NCI-H2227 treated with DMSO at 0.1 percent for 48 hours (cell line): ENCODE measurements around the gene KATNB1.

Source experiments
- DNase-seq: peaks from one replicate; lab custom pipeline; 2025; lab: John Stamatoyannopoulos, UW

KATNB1 gene

DNA sequence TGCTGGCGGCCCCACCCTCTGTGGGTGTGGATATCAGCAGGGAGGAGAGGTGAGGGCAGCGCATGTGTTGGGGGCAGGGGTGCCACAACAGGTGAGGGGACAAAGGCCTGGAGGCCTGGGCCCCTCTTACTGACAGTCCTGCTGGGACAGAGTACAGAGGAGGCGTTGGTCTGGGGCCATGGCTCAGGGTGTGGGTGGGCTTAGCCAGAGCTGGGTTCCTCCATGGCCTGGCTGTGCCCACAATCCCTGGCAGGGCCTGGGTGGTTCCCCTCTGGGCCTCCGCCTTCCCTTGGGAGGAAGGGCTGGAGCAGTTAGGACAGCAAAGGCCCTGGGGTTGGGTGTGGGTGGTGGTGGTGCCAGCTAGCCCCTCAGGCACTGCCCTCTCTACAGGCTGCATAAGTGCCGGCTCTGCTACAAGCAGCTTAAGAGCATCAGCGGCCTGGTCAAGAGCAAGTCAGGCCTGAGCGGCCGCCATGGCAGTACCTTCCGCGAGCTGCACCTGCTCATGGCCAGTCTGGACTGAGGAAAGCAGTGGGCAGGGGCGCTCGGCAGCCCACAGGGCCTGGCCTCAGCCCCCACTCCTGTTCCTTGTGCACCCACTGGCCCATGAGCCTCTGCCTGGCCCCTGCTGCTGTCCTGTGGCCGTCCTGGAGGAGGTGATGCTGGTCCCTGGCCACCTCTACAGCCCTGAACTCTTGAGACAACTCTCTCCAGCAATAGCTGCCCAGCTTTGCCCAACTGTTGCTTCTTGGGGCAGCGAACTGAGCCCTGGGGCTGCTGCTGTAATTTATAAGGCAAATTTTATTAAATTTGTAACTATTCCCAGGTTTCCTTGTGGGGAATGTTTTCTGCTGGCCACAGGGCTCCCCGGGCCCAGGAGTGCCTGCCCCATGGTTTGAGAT is 21.1 kb downstream of the KATNB1 start:
- DNase-seq, result no peak

GRCh38 chr16:57757326-57757786 is 21.8 kb downstream of the KATNB1 start:
- peak; percentile 7 for DNase-seq

GRCh38 chr16:57757883-57758282 is 22.3 kb downstream of the KATNB1 start:
- DNase-seq, result no peak

DNA sequence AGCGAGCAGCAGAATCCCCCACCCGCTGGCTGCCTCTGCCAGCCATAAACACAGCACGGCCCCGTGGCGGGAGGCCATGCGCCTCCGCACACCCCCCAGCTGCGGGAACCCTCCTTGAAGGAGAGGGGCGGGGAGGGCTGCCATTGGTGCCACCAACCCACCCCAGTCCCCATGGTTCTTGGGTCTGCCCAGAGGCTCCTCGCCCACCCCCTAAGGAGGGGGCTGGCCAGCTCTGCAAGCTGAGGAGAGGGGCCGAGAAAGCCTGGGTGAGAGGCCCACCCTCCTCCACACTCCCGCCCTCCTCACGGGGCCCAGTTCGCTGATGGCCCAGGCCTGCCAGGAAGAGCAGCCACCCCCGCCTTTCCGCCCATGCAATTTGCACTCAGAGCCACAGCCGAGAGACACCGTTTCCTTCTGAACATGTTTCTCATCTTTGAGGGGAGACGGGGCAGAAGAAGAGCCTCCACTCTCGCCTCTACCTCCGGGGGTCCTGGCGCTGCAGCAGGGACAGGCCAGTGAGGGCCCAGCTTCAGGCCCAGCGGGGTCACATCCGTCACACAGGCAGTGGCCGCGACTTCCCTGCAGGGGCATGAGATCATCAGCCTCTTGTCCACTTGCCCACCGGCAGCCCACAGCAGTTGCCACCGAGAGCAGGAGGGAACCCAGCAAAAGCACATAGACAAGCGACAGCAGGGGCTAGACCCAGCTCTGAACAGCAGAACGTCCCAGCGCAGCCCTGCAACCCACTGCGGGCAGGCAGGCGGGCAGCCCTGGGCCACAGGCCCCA is 23.0 kb downstream of the KATNB1 start:
- DNase-seq, result no peak

DNA sequence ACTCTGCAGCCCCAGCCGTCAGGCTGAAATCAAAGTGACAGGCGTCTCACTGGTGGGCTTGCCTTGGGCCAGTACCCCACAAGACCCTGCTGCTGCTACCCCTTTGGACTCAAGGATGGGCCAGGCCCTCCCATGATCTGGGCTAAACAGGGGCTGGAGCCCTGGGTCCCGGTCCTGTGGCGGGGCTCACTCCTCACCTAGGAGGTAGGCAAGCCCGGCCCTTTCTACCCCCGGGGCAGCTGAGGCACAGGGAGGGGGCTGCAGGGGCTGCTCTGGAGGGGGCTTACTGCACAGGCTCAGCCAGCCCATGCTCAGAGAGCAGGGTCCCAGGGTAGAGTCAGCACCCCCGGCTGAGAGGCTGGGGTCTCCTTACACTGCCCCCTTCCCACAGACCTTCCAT is 23.6 kb downstream of the KATNB1 start:
- no peak for DNase-seq

- no peak for DNase-seq
These were observed 24.2 kb downstream of the KATNB1 start for GRCh38 chr16:57759541-57760356.

DNA sequence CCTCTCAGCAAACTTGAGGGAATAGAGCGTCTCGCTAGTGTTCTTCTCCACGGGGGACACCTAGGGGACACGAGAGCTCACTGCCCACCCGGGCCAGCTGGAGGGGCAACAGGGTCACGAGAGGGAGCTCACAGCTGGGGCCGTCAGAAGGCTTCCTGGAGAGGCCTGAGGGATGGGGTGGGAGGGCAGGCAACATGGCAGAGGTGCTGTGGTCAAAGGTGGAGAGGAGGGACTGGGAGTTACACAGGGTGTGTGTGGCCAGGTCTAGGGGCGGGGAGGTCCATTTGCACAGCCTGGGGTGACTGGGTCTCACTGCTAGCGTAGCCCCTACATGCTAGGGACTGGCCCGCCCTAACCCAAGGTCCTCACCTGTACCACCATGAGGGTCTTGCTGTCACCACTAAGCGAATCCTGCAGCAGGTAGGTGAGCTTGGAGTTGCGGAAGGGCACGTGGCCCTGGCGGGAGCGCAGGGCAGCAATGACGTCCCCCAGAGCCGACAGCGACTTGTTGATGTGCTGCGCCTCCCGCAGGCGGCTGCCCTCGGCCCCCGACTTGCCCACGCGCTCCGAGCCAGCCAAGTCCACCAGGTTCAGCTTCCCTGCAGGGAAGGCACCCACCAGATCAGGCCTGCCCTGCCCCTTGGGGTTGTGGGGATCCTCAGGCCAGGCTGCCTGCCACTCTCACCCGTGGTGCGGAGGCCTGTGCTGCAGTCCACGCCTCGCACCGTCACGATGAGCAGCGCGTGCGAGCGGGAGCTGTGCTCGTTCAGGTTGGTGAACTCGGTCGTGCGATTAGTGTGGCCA is 25.0 kb downstream of the KATNB1 start:
- DNase-seq, result no peak

- DNase-seq, result no peak
These were observed 25.7 kb downstream of the KATNB1 start for GRCh38 chr16:57761301-57761700.

DNA sequence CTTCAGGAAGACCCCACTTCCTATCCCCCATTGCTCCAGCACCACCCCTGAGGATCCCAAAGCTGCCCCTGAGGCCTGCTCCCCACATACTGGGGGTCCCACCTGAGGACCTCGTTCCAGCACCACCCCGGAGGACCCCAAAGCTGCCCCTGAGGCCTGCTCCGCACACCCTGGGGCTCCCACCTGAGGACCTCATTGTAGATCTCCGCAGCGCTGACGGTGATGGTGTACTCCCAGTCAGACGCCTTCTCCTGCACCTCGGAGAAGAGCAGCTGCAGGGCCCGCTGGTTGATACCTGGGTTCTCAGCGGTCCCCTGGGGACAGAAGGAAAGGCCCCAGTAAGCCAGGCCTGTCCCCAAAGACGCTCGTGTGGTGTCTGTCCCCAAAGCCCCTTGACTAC is 26.4 kb downstream of the KATNB1 start:
- DNase-seq, result no peak

DNA sequence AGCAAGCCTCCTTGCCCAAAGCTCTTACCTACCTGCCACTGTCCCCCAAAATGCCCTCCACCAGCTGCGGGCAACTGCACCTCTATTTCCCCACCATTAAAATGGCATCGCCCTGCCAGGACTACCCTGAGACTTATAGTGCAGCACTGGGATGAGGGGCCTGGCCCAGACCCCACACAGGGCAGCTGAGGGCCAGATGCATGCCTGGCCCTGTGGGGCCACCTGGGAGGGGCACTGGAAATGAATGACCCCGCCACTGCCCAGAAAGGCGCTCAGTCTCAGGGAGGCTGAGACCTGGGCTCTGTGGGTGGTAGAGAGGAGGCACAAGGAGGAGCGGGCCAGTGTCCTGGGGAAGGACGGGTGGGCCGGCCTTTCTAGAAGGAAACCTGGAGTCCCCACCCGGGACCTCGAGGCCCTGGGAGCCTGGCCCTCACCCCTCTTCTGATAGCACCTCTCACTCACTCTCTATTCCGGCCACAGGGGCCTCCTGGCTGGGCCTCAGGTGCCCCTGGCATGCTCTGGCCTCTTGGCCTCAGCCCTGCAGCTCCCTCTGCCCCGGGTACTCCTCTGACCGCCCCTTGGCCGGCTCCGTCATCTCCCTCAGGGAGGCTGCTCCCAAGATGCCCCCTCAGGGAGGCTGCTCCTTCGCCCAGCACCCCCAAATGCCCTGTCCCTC is 26.9 kb downstream of the KATNB1 start:
- DNase-seq, result no peak

DNA sequence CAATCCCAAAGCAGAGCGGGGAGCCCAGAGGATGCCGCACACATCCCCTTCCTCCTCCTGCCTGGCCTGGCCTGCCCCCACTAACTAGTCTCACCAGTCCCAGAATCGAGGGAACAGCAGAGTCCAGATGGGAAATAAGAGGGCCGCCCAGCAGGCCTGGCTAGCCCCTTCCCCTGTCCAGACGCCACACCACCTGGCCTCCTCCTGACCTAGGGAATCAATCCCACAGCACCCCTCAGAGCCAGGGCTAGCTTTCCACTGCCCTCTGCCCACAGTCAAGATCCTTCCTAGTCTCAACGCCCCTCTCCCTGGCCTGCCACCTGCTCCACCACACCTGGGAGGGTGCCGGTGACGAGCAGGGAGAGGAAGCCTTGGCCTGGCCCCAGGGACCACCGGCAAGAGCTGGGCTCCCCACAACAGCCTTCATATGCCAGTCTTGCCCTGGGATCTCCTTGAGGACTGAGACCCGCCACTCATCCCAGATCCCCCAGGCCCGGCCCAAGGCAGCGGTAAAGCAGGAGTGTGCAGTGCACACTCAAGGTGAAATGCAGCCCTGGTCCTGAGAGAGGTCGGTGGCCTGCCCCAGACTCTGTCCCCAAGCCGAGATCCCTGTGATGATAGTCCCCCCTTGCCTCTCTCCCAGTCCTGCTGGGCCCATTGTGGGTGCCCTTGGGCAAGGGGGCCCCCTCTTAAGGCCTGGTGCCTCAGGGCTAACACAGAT is 27.9 kb downstream of the KATNB1 start:
- no peak for DNase-seq

- DNase-seq, result no peak
These were observed 28.4 kb downstream of the KATNB1 start for GRCh38 chr16:57764006-57764340.

GRCh38 chr16:57764341-57765159 is 29.0 kb downstream of the KATNB1 start:
- DNase-seq, result no peak

DNA sequence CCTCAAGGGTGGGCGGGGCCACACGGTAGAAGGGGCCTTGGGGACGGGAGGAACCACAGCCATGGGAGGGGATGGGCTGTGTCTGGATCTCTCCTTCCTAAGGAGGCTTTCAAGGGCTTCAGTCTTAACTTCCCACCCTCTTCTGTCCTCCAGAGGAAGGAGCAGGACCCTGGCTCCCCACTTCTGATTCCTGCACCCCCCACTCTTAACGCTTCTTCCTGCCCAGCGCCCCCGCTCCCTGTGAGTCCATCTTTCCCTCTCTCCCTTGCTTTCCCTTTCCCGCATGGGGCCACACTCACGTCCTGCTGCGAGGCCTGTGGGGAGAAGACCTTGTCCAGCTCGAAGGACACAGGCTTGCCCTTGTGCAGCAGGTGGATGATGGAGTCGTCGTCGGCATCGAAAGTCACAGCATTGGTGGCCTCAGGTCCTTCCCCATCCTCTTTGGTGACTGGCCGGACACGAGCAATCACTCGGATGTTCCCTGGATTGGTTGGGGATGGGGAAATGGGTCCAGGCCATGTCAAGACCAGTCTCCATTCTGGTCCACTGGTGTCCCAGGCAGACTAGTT is 29.7 kb downstream of the KATNB1 start:
- no peak for DNase-seq

DNA sequence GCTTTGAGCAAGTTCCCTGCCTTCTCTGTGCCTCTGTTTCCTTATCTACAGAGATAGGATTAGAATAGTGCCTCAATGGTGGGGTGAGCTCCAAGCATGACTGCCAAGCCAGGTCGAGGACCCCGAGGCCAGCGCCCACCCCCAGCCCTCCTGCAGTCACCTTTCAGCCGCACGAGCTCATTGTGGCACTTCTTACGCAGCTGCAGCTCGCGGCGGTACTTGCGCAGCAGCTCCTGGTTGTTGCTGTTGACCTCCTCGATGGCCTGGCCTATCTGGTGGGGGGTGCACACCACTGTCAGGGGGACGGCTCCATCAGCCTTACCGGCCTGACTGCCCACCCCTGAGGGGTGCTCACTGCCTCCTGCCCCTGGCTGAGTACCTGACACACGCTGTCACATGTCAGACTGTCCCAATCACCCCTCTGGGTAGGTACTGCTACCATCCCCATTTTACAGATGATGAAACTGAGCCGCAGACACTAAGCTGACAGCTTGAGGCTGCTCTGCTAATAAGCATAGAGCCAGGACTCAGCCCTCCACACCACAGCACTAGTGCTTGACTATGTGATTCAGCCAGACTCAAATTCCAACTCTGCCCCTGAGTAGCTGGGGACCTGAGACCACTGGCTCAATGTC is 31.3 kb downstream of the KATNB1 start:
- no peak for DNase-seq

DNA sequence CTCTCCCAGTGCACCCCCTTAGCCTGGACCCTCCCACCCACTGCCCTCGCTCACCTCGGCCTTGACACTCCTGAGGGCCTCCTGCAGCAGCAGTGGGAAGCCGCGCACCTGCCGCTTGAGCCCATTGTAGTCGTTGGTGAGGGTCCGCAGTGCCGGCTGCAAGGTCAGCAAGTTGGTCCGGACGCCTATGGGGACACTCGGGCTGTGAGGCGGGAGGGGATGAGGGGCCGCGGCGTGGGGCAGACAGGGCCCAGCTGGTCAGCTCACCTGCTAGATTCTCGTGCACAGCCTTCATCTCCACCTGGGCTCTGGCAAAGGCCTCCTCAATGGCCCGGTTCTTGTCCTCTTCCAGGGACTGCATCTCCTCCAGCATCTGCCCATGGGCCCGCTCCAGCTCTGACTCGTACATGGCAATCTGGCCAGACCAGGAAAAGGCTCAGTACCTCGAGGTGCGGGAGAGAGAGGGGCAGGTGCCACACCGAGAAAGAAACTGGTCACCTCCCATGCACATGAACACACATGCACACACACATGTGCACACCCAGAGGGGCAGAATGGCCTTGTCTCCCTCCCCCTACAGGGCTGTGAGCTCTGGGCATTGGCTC is 34.1 kb downstream of the KATNB1 start:
- no peak for DNase-seq

- no peak for DNase-seq
These were observed 34.8 kb downstream of the KATNB1 start for GRCh38 chr16:57770361-57770760.

- DNase-seq, result no peak
These were observed 35.7 kb downstream of the KATNB1 start for GRCh38 chr16:57771141-57771785.
